HepG2 (cell line): ENCODE results near the gene ARG2. TPM values are rescaled to one million over a fixed set of nuclear protein-coding genes. Genes with fewer than 3 reads are reported as not detected.

ENCODE experiments used
- AFF4 ChIP-seq: sonication (generic); formaldehyde crosslinking; IDR thresholded peaks from 2 replicates; pipeline ENCODE4 v1.4.0; 2020; ENCODE audit warnings: missing genetic modification reagents
- CHD4 ChIP-seq: fragments of 200-600 bp; sonication (generic); IDR thresholded peaks from 2 replicates; pipeline ENCODE4 v1.7.0; 2017; ENCODE audit warnings: mild to moderate bottlenecking, low read length, borderline replicate concordance
- DRAP1 ChIP-seq: IDR thresholded peaks from 2 replicates; pipeline ENCODE4 v1.6.1; 2016; ENCODE audit warnings: missing genetic modification reagents, missing compliant biosample characterization
- E2F5 ChIP-seq: sonication (generic); formaldehyde crosslinking; conservative IDR thresholded peaks from 2 replicates; pipeline ENCODE4 v1.4.0; 2020; ENCODE audit warnings: missing genetic modification reagents
- IKZF4 ChIP-seq: sonication (generic); formaldehyde crosslinking; IDR thresholded peaks from 2 replicates; pipeline ENCODE4 v1.5.1; 2020; ENCODE audit warnings: borderline replicate concordance, mild to moderate bottlenecking, low read depth, missing genetic modification reagents; ENCODE audit errors: not compliant biosample characterization
- ISX ChIP-seq: sonication (generic); formaldehyde crosslinking; conservative IDR thresholded peaks from 2 replicates; pipeline ENCODE4 v1.5.0; 2020; ENCODE audit warnings: missing genetic modification reagents
- KDM1A ChIP-seq: IDR thresholded peaks from 2 replicates; pipeline ENCODE4 v1.6.1; 2016; ENCODE audit warnings: missing compliant biosample characterization
- KLF11 ChIP-seq: IDR thresholded peaks from 2 replicates; pipeline ENCODE4 v1.6.1; 2016; ENCODE audit warnings: missing compliant biosample characterization
- MAFF ChIP-seq: IDR thresholded peaks from 2 replicates; pipeline ENCODE4 v1.6.1; 2011; ENCODE audit warnings: low read depth, low read length, improper control_type of control experiment
- MATR3 ChIP-seq: sonication (generic); formaldehyde crosslinking; IDR thresholded peaks from 2 replicates; pipeline ENCODE4 v1.4.0; 2020; ENCODE audit warnings: missing genetic modification reagents
- MTF1 ChIP-seq: sonication (generic); formaldehyde crosslinking; IDR thresholded peaks from 2 replicates; pipeline ENCODE4 v1.5.0; 2020; ENCODE audit warnings: missing genetic modification reagents
- NR0B2 ChIP-seq: sonication (generic); formaldehyde crosslinking; IDR thresholded peaks from 2 replicates; pipeline ENCODE4 v1.4.0; 2020; ENCODE audit warnings: mild to moderate bottlenecking, missing genetic modification reagents
- PLRG1 ChIP-seq: fragments of 450-650 bp; conservative IDR thresholded peaks from 2 replicates; pipeline ENCODE4 v1.6.1; 2016
- RAD51 ChIP-seq: fragments of 450-650 bp; IDR thresholded peaks from 2 replicates; pipeline ENCODE4 v1.6.1; 2016; ENCODE audit warnings: borderline replicate concordance
- RBAK ChIP-seq: sonication (generic); formaldehyde crosslinking; IDR thresholded peaks from 2 replicates; pipeline ENCODE4 v1.5.1; 2020; ENCODE audit warnings: mild to moderate bottlenecking, missing genetic modification reagents
- TSC22D2 ChIP-seq: sonication (generic); formaldehyde crosslinking; IDR thresholded peaks from 2 replicates; pipeline ENCODE4 v1.5.1; 2020; ENCODE audit warnings: missing genetic modification reagents, mild to moderate bottlenecking, borderline replicate concordance
- ZBTB38 ChIP-seq: sonication (generic); formaldehyde crosslinking; IDR thresholded peaks from 2 replicates; pipeline ENCODE4 v1.5.1; 2020; ENCODE audit warnings: mild to moderate bottlenecking, missing genetic modification reagents
- ZFP36 ChIP-seq: fragments of 150-350 bp; IDR thresholded peaks from 2 replicates; pipeline ENCODE4 v1.6.1; 2018; ENCODE audit warnings: borderline replicate concordance, low read length, low read depth; ENCODE audit not compliant: partially characterized antibody
- ZFP36L1 ChIP-seq: sonication (generic); formaldehyde crosslinking; IDR thresholded peaks from 2 replicates; pipeline ENCODE4 v1.8.0; 2022; ENCODE audit warnings: mild to moderate bottlenecking, missing genetic modification reagents, moderate library complexity
- ZIK1 ChIP-seq: sonication (generic); formaldehyde crosslinking; IDR thresholded peaks from 2 replicates; pipeline ENCODE4 v1.5.0; 2020; ENCODE audit warnings: mild to moderate bottlenecking, low read depth, missing genetic modification reagents, borderline replicate concordance
- ZNF24 ChIP-seq: fragments of 450-650 bp; IDR thresholded peaks from 2 replicates; pipeline ENCODE4 v1.6.1; 2017; ENCODE audit warnings: antibody characterized with exemption, mild to moderate bottlenecking
- ZNF343 ChIP-seq: sonication (generic); formaldehyde crosslinking; IDR thresholded peaks from 2 replicates; pipeline ENCODE4 v1.4.0; 2020; ENCODE audit warnings: mild to moderate bottlenecking, missing genetic modification reagents
- polyA plus RNA-seq, 8 experiments: library from polyadenylated mRNA; depleted of rRNA in 3 of 8; stranded (reverse) in 7 of 8; unstranded in 1 of 8; fragments of >200 nt; fragmentation: Illumina TruSeq in 4 of 8; extraction: Trizol in 4 of 8; gene quantifications; 2 replicates each; pipeline versions ENCODE4 v1.2.1 to v1.2.3, GENCODE V29; 2011 to 2016; ENCODE audit warnings: low read depth in 4 of 8, missing spikeins in 1 of 8, mixed read lengths in 1 of 8; ENCODE audit not compliant: insufficient read depth in 1 of 8
- total RNA-seq, 5 experiments: library from RNA; depleted of rRNA; stranded (reverse); fragments of >200 nt; fragmentation: Illumina TruSeq; extraction: Trizol; gene quantifications; 2 replicates each; pipeline ENCODE4 v1.2.3, GENCODE V29; 2016; ENCODE audit warnings: low read depth in 1 of 5
- TF ChIP-seq, protein P1 (sequence below): sonication (generic); formaldehyde crosslinking; IDR thresholded peaks from 2 replicates; pipeline ENCODE4 v1.9.0; 2021; ENCODE audit warnings: missing genetic modification reagents, mild to moderate bottlenecking, borderline replicate concordance
- TF ChIP-seq, protein P2 (sequence below): sonication (generic); IDR thresholded peaks from 2 replicates; pipeline ENCODE4 v1.6.1; 2016; ENCODE audit warnings: low read depth, borderline replicate concordance

The ARG2 gene
- total and polyA plus RNA-seq, 2 of the 13 experiments (the other 11 are each of a cell fraction or from before 2014, with no cell fraction given) = 37.5 to 73.6 TPM

DNA sequence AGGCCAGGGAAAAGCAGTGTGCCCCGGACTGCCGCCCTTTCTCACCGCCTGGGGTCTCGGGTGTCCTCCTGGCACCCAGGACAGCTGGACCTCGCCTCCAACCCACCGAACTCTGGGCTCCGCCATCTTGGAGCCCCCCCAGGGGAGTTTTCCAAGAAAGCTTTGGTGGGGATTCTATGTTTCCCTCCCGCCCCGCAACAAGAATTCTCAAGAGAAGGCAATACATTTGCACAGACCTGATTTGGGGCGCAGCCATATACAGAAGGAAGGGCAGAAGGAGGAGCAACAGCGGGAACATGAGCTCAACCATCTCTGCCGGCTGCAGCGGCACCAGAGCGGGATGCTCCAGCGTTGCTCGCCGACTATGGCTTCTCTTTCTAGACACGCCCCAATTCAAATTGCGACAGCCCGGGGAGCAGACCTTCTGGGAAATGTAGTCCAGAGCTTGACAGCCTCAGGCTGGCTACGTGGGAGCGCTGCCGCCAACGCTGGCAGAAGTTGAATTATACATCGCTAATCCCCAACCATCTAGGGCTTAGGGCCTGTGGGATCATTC is 75.8 kb downstream of the ARG2 start, which contains the start of gene RDH11 (continued):
- TF ChIP-seq ZBTB38 (CRISPR knock-in tag) = 0 out of 2 replicates have a peak, but pooled peaks have one; percentile 1
- TF ChIP-seq ZIK1 (CRISPR knock-in tag) = no peak
- TF ChIP-seq IKZF4 (CRISPR knock-in tag) = no peak
- TF ChIP-seq RAD51 = no peak
- TF ChIP-seq, protein P1, sequence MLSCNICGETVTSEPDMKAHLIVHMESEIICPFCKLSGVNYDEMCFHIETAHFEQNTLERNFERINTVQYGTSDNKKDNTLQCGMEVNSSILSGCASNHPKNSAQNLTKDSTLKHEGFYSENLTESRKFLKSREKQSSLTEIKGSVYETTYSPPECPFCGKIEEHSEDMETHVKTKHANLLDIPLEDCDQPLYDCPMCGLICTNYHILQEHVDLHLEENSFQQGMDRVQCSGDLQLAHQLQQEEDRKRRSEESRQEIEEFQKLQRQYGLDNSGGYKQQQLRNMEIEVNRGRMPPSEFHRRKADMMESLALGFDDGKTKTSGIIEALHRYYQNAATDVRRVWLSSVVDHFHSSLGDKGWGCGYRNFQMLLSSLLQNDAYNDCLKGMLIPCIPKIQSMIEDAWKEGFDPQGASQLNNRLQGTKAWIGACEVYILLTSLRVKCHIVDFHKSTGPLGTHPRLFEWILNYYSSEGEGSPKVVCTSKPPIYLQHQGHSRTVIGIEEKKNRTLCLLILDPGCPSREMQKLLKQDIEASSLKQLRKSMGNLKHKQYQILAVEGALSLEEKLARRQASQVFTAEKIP (CRISPR knock-in tag) = no peak
- no peak for TF ChIP-seq AFF4 (CRISPR knock-in tag)
- no peak for TF ChIP-seq KLF11 (CRISPR knock-in tag)
- TF ChIP-seq ZFP36L1 (CRISPR knock-in tag) = peak; percentile 60; the same call in 1 of the 2 replicates
- TF ChIP-seq, protein P2, sequence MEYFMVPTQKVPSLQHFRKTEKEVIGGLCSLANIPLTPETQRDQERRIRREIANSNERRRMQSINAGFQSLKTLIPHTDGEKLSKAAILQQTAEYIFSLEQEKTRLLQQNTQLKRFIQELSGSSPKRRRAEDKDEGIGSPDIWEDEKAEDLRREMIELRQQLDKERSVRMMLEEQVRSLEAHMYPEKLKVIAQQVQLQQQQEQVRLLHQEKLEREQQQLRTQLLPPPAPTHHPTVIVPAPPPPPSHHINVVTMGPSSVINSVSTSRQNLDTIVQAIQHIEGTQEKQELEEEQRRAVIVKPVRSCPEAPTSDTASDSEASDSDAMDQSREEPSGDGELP = no peak
- 0 out of 2 replicates have a peak, but pooled peaks have one; percentile 40 for TF ChIP-seq ZNF343 (CRISPR knock-in tag)
- TF ChIP-seq ZFP36 = no peak
- no peak for TF ChIP-seq MAFF
- no peak for TF ChIP-seq ISX
- TF ChIP-seq MATR3 (CRISPR knock-in tag) = no peak
- no peak for TF ChIP-seq CHD4
- TF ChIP-seq NR0B2 = no peak
- TF ChIP-seq MTF1 (CRISPR knock-in tag) = no peak
- TF ChIP-seq E2F5 (CRISPR knock-in tag) = no peak
- no peak for TF ChIP-seq ZNF24
- TF ChIP-seq PLRG1 = no peak
- TF ChIP-seq KDM1A (CRISPR knock-in tag) = no peak
- peak; percentile 77; the same call in 1 of the 2 replicates for TF ChIP-seq DRAP1 (CRISPR knock-in tag)
- TF ChIP-seq RBAK = no peak
- no peak for TF ChIP-seq TSC22D2 (CRISPR knock-in tag)
